Astrocyte of the cerebellum (primary cell): ENCODE measurements around the gene FBXO2.

Source experiments
- DNase-seq: peaks from one replicate; pipeline ENCODE4 v3.0.0-alpha.2; 2011; ENCODE audit warnings: low read depth
- H3K4me3 ChIP-seq: 2 replicates; pipeline ENCODE4 v1.5.1; 2011; ENCODE audit warnings: mild to moderate bottlenecking, low read depth, low read length, moderate library complexity
- in situ Hi-C: cut with HindIII; loops from 2 replicates; pipeline ENCODE4 v1.10.0; 2017; ENCODE audit warnings: low sequenced_read_pairs
- TF ChIP-seq, protein P1 (sequence below): IDR thresholded peaks from 2 replicates; pipeline ENCODE4 v1.5.1; 2012; ENCODE audit warnings: low read length, low read depth, moderate library complexity, mild to moderate bottlenecking; ENCODE audit errors: missing control alignments

Gene FBXO2

GRCh38 chr1:11654137-11654938 is at the start of gene FBXO2, which contains the start of gene FBXO44:
FBXO2 (minus strand) TSS chr1:11654429; CDS start chr1:11654340, 89 bp downstream.
FBXO44 (plus strand) TSS chr1:11654877; CDS start chr1:11655836, 959 bp downstream.
- DNase-seq, result no peak

DNA sequence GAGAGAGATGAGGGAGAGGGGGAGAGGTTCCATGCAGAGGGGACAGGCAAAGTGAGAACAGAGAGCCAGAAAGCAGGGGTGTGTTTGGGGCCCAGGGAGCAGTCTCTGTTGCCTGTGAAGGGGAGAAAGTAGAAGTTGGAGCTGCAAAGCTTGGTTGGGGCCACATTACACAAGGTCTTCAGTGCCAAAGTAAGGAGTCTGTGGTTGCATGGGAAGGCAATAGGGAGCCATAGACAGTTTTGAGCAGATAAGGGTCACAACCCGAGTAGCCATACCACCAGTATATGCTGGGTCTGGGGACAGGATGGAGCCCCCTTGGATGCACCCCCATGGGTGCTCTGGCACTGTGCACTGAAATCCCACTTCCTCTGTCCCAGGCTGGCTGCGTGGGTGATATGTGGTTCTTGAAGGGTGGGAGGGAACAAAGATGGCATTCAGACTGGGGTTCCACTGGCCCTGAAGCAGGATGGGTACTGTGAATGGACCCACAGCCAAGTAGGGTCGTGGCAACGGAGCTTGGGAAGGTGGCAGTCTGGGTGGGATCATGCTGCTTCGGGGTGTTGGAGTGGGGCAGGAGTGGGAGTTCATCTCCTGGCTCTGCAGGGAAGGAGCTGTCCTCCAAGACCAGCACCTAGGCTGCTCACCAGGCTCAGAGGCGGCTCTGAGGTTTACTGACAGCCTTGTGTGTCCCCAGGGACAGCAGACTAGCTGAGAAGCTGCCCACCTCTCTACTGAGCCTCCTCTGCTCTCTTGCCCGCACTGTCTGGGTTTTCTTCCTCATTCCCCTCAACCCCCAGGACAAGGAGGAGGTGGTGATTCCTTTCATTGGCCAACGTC is 49.3 kb upstream of the FBXO2 start:
- no peak for DNase-seq
- in situ Hi-C loops, result no loop called here
- TF ChIP-seq, protein P1, sequence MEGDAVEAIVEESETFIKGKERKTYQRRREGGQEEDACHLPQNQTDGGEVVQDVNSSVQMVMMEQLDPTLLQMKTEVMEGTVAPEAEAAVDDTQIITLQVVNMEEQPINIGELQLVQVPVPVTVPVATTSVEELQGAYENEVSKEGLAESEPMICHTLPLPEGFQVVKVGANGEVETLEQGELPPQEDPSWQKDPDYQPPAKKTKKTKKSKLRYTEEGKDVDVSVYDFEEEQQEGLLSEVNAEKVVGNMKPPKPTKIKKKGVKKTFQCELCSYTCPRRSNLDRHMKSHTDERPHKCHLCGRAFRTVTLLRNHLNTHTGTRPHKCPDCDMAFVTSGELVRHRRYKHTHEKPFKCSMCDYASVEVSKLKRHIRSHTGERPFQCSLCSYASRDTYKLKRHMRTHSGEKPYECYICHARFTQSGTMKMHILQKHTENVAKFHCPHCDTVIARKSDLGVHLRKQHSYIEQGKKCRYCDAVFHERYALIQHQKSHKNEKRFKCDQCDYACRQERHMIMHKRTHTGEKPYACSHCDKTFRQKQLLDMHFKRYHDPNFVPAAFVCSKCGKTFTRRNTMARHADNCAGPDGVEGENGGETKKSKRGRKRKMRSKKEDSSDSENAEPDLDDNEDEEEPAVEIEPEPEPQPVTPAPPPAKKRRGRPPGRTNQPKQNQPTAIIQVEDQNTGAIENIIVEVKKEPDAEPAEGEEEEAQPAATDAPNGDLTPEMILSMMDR, result no peak
- H3K4me3 ChIP-seq, result no peak overlapping the region

More at GRCh38 chr1:11654137-11654938, at the start of gene FBXO2, which contains the start of gene FBXO44:
- in situ Hi-C loops, result no loop called here
- peak within 1 kb of the TSS; percentile 50 for H3K4me3 ChIP-seq
- TF ChIP-seq, protein P1, result no peak

DNA sequence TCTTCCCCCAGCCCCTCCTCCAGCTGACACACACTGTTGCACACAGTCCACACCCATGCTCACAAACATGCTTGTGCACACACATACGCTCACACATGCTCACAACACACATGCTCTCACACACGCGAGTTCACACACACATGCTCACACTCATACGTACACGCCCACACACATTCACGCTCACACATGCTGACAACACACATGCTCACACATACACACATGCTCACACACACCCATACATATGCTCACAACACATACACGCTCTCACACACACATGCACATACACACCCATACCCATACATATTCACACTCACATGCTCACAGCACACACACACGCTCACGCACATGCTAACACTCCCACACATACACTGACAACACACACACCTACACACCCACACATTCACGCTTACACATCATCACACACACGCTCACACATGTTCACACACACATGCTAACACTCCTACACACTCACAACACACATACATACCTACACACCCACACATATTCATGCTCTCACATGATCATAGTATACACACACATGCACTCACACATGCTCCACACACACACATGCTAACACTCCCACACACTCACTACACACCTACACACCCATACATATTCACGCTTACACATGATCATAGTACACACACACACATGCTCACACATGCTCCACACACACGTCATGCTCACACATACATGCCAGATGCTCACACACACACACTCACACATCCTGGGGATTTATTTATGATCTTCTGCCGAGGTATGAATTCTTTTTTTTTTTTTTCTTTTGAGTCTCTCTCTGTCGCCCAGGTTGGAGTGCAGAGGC is 48.0 kb upstream of the FBXO2 start:
- in situ Hi-C loops, result no loop called here
- H3K4me3 ChIP-seq, result no peak overlapping the region
- TF ChIP-seq, protein P1, result no peak
- no peak for DNase-seq

- DNase-seq, result no peak
- peak overlapping the region; percentile 4 for H3K4me3 ChIP-seq
- TF ChIP-seq, protein P1, result no peak
- in situ Hi-C loops, result no loop called here
These were observed 47.3 kb upstream of the FBXO2 start for GRCh38 chr1:11701551-11701961.

- H3K4me3 ChIP-seq, result peak overlapping the region; percentile 4
- no peak for DNase-seq
- in situ Hi-C loops, result no loop called here
- TF ChIP-seq, protein P1, result no peak
These were observed 46.6 kb upstream of the FBXO2 start for GRCh38 chr1:11700601-11701467.
